WERI-Rb-1 (cell line): ENCODE measurements around the gene NLRP9.

Experiments used
- DNase-seq: peaks from one replicate; pipeline ENCODE4 v3.0.0-alpha.2; 2020
- H3K27ac ChIP-seq: fragments of 250-450 bp; sonication (Bioruptor Pico); 2 replicates; pipeline ENCODE4 v1.5.1; 2020; ENCODE audit warnings: mild to moderate bottlenecking, moderate library complexity
- H3K27me3 ChIP-seq: fragments of 250-450 bp; sonication (Bioruptor Pico); 2 replicates; pipeline ENCODE4 v1.5.1; 2021; ENCODE audit warnings: mild to moderate bottlenecking, low read depth, moderate library complexity; ENCODE audit not compliant: insufficient read depth, severe bottlenecking
- H3K36me3 ChIP-seq: fragments of 250-450 bp; sonication (Bioruptor Pico); 2 replicates; pipeline ENCODE4 v1.5.1; 2020; ENCODE audit warnings: mild to moderate bottlenecking, moderate library complexity
- H3K4me3 ChIP-seq: 2 replicates; pipeline ENCODE4 v1.5.1; 2011; ENCODE audit warnings: low read depth, mild to moderate bottlenecking, control low read depth, low read length
- H3K9me3 ChIP-seq: fragments of 250-450 bp; sonication (Bioruptor Pico); 2 replicates; pipeline ENCODE4 v1.5.1; 2021; ENCODE audit warnings: mild to moderate bottlenecking, moderate library complexity; ENCODE audit not compliant: severe bottlenecking
- CTCF ChIP-seq: IDR thresholded peaks from 2 replicates; pipeline ENCODE4 v1.5.1; 2011; ENCODE audit warnings: low read depth, mild to moderate bottlenecking, control low read depth, inconsistent platforms, low read length

Gene NLRP9

GRCh38 chr19:55667958-55668357 lies 70.2 kb downstream of the NLRP9 start:
- Histone ChIP-seq H3K36me3 (peaks cover 82% of the 10 kb centered on the region), H3K27ac (no peak overlapping the region), H3K9me3 (no peaks in the 10 kb centered on the region), H3K27me3 (no peaks in the 10 kb centered on the region), H3K4me3 (no peak overlapping the region)
- no peak for DNase-seq
- no peak for TF ChIP-seq CTCF

GRCh38 chr19:55667511-55667910 lies 70.7 kb downstream of the NLRP9 start:
- Histone ChIP-seq H3K27me3 (no peaks in the 10 kb centered on the region), H3K4me3 (no peak overlapping the region), H3K36me3 (peaks cover 84% of the 10 kb centered on the region), H3K27ac (no peak overlapping the region), H3K9me3 (no peaks in the 10 kb centered on the region)
- no peak for DNase-seq
- TF ChIP-seq CTCF: no peak

- H3K36me3 ChIP-seq: peaks cover 81% of the 10 kb centered on the region
- H3K9me3 ChIP-seq: no peaks in the 10 kb centered on the region
- no peak for TF ChIP-seq CTCF
- no peak for DNase-seq
- no peaks in the 10 kb centered on the region for H3K27me3 ChIP-seq
- H3K4me3 ChIP-seq: no peak overlapping the region
- no peak overlapping the region for H3K27ac ChIP-seq
Measured at GRCh38 chr19:55667006-55667381, 71.2 kb downstream of the NLRP9 start.

GRCh38 chr19:55666343-55667005 lies 71.7 kb downstream of the NLRP9 start:
- Histone ChIP-seq H3K9me3 (no peaks in the 10 kb centered on the region), H3K27me3 (no peaks in the 10 kb centered on the region), H3K36me3 (peaks cover 81% of the 10 kb centered on the region), H3K27ac (no peak overlapping the region), H3K4me3 (no peak overlapping the region)
- no peak for DNase-seq
- no peak for TF ChIP-seq CTCF

GRCh38 chr19:55663846-55664536 lies 74.2 kb downstream of the NLRP9 start:
- DNase-seq: no peak
- Histone ChIP-seq H3K4me3 (no peak overlapping the region), H3K27ac (no peak overlapping the region), H3K9me3 (no peaks in the 10 kb centered on the region), H3K27me3 (no peaks in the 10 kb centered on the region), H3K36me3 (peaks cover 83% of the 10 kb centered on the region)
- TF ChIP-seq CTCF: no peak
